Prostate gland (tissue), 2 donors: ENCODE measurements around the gene SLC25A21. TPM values are rescaled to one million over a fixed set of nuclear protein-coding genes. Genes with fewer than 3 reads are reported as not detected.
A peak's percentile ranks its signal among the peaks of the same experiment; 100 is the strongest.

Source experiments
- DNase-seq: peaks from one replicate; pipeline ENCODE4 v3.0.0-alpha.2; 2019; ENCODE audit warnings: low spot score
- H3K27ac ChIP-seq, 2 donors: fragments of 200-600 bp; sonication (generic); 2 replicates each; pipeline ENCODE4 v1.5.1; 2017 to 2019
- H3K27me3 ChIP-seq: fragments of 200-600 bp; sonication (generic); replicated peaks from 2 replicates; pipeline ENCODE4 v1.5.1; 2019; ENCODE audit not compliant: insufficient read depth
- H3K36me3 ChIP-seq, 2 donors: fragments of 200-600 bp; sonication (generic); 1 replicate in 1 of 2; 2 replicates in 1 of 2; pipeline versions ENCODE4 v1.5.1 to v1.8.1; 2017 to 2019
- H3K4me1 ChIP-seq: fragments of 200-600 bp; sonication (generic); replicated peaks from 2 replicates; pipeline ENCODE4 v1.5.1; 2019
- H3K4me3 ChIP-seq, 2 donors: fragments of 200-600 bp; sonication (generic); 2 replicates each; pipeline ENCODE4 v1.5.1; 2017 to 2019
- H3K9me3 ChIP-seq: fragments of 200-600 bp; sonication (generic); 2 replicates; pipeline ENCODE4 v1.5.1; 2017
- CTCF ChIP-seq, 4 experiments: fragments of 200-600 bp in 2 of 4; fragments of 450-650 bp in 2 of 4; sonication (generic) in 2 of 4; IDR thresholded peaks; 1 replicate in 3 of 4; 2 replicates in 1 of 4; pipeline ENCODE4 v1.5.1; 2016 to 2019; ENCODE audit warnings: antibody characterized with exemption in 4 of 4, mild to moderate bottlenecking in 2 of 4, moderate library complexity in 2 of 4
- POLR2A ChIP-seq: fragments of 450-650 bp; IDR thresholded peaks from one replicate; pipeline ENCODE4 v1.6.1; 2016; ENCODE audit warnings: antibody characterized with exemption, mild to moderate bottlenecking
- POLR2AphosphoS5 ChIP-seq: sonication (generic); formaldehyde crosslinking; IDR thresholded peaks from one replicate; pipeline ENCODE4 v1.6.1; 2017; ENCODE audit warnings: antibody characterized with exemption
- WGBS: methylation state at CpG from one replicate; pipeline ENCODE4 v1.1.5; 2018; 5-methylcytosine and 5-hydroxymethylcytosine counted together
- intact Hi-C: fragments of 100-400 bp; cut with DNase I; formaldehyde crosslinking; loops from one replicate; pipeline ENCODE4 v1.14.2; 2022
- total RNA-seq, 2 donors: library from RNA; depleted of rRNA; stranded (reverse); fragments of >200 nt; gene quantifications; one replicate each; pipeline ENCODE4 v1.1.0, GENCODE V29; 2016

The SLC25A21 gene
- total RNA-seq, 2 donors from 2014 or later = 1.5 to 7.7 TPM

- Histone ChIP-seq H3K36me3 (no peaks in the 10 kb centered on the region), H3K4me1 (no peaks in the 10 kb centered on the region), H3K9me3 (no peaks in the 10 kb centered on the region), H3K27ac (no peak overlapping the region), H3K27me3 (no peaks in the 10 kb centered on the region), H3K4me3 (no peak overlapping the region)
- 59% methylated on average over 4 of the region's 4 CpGs for WGBS
- no peak for DNase-seq
- TF ChIP-seq POLR2AphosphoS5 = no peak
- TF ChIP-seq CTCF (IDR thresholded peaks at IDR 0.05) = no peak
- no peak for TF ChIP-seq POLR2A
- intact Hi-C loops = no loop called here
Measured at GRCh38 chr14:36768638-36769337, 403.6 kb downstream of the SLC25A21 start.

GRCh38 chr14:36767603-36768281 lies 404.7 kb downstream of the SLC25A21 start:
- Histone ChIP-seq H3K9me3 (no peaks in the 10 kb centered on the region), H3K4me1 (no peaks in the 10 kb centered on the region), H3K27ac (no peak overlapping the region), H3K4me3 (no peak overlapping the region), H3K27me3 (no peaks in the 10 kb centered on the region), H3K36me3 (no peaks in the 10 kb centered on the region)
- WGBS = 39% methylated on average over 7 of the region's 7 CpGs
- intact Hi-C loops = no loop called here
- DNase-seq = peak; percentile 59
- TF ChIP-seq POLR2A = no peak
- peak; percentile 54 for TF ChIP-seq POLR2AphosphoS5

- no peaks in the 10 kb centered on the region for H3K36me3 ChIP-seq
- H3K27ac ChIP-seq = no peak overlapping the region
- WGBS = 50% methylated on average over 2 of the region's 2 CpGs
- no peak overlapping the region for H3K4me3 ChIP-seq
- intact Hi-C loops = no loop called here
- no peak for TF ChIP-seq POLR2A
- no peak for TF ChIP-seq POLR2AphosphoS5
- no peak for TF ChIP-seq CTCF (IDR thresholded peaks at IDR 0.05)
- H3K4me1 ChIP-seq = no peaks in the 10 kb centered on the region
- no peaks in the 10 kb centered on the region for H3K27me3 ChIP-seq
- DNase-seq = no peak
- H3K9me3 ChIP-seq = no peaks in the 10 kb centered on the region
Measured at GRCh38 chr14:36766974-36767373, 405.4 kb downstream of the SLC25A21 start.

- H3K27me3 ChIP-seq = no peaks in the 10 kb centered on the region
- no peak overlapping the region for H3K27ac ChIP-seq
- no peaks in the 10 kb centered on the region for H3K4me1 ChIP-seq
- no peaks in the 10 kb centered on the region for H3K9me3 ChIP-seq
- no peak overlapping the region for H3K4me3 ChIP-seq
- no peak for TF ChIP-seq POLR2AphosphoS5
- no peak for TF ChIP-seq CTCF (IDR thresholded peaks at IDR 0.05)
- no peak for TF ChIP-seq POLR2A
- intact Hi-C loops = no loop called here
- WGBS = 78% methylated on average over 6 of the region's 6 CpGs
- no peak for DNase-seq
- H3K36me3 ChIP-seq = no peaks in the 10 kb centered on the region
Measured at GRCh38 chr14:36757734-36758601, 414.4 kb downstream of the SLC25A21 start.

GRCh38 chr14:36756226-36756625 lies 416.2 kb downstream of the SLC25A21 start:
- Histone ChIP-seq H3K36me3 (no peaks in the 10 kb centered on the region), H3K4me1 (no peaks in the 10 kb centered on the region), H3K27ac (no peak overlapping the region), H3K4me3 (no peak overlapping the region), H3K27me3 (no peaks in the 10 kb centered on the region), H3K9me3 (no peaks in the 10 kb centered on the region)
- TF ChIP-seq CTCF (IDR thresholded peaks at IDR 0.05) (no peak), POLR2A (no peak), POLR2AphosphoS5 (no peak)
- DNase-seq = no peak
- intact Hi-C loops = no loop called here
- 92% methylated on average over 12 of the region's 12 CpGs for WGBS
